Endodermal cell (in vitro differentiated cells): ENCODE results near the gene TENT5C. TPM values are rescaled to one million over a fixed set of nuclear protein-coding genes. Genes with fewer than 3 reads are reported as not detected.

Experiments
- DNase-seq: peaks from one replicate; pipeline ENCODE4 v3.0.0-alpha.2; 2017
- H3K27ac ChIP-seq: 2 replicates; pipeline ENCODE4 v1.5.1; 2013; ENCODE audit warnings: mild to moderate bottlenecking, low read depth, low read length, moderate library complexity
- H3K27me3 ChIP-seq: 2 replicates; pipeline ENCODE4 v1.6.1; 2013; ENCODE audit warnings: mild to moderate bottlenecking, low read length, moderate library complexity; ENCODE audit not compliant: insufficient read depth, control insufficient read depth, poor library complexity, severe bottlenecking
- H3K36me3 ChIP-seq: 2 replicates; pipeline ENCODE4 v1.7.0; 2013; ENCODE audit warnings: mild to moderate bottlenecking, low read length, moderate library complexity; ENCODE audit not compliant: control insufficient read depth, insufficient read depth
- H3K4me1 ChIP-seq: one replicate; pipeline ENCODE4 v1.7.0; 2013; ENCODE audit warnings: low read length; ENCODE audit not compliant: control insufficient read depth, insufficient read depth
- H3K4me3 ChIP-seq: 2 replicates; pipeline ENCODE4 v1.5.1; 2013; ENCODE audit warnings: mild to moderate bottlenecking, low read length, moderate library complexity
- H3K9ac ChIP-seq: 2 replicates; pipeline ENCODE4 v1.6.1; 2013; ENCODE audit warnings: mild to moderate bottlenecking, low read length, moderate library complexity; ENCODE audit not compliant: poor library complexity, severe bottlenecking; ENCODE audit errors: extremely low read depth
- H3K9me3 ChIP-seq: 2 replicates; pipeline ENCODE4 v1.6.1; 2013; ENCODE audit warnings: mild to moderate bottlenecking, low read length, moderate library complexity; ENCODE audit not compliant: control insufficient read depth
- H3K27ac Mint-ChIP-seq: 2 replicates; pipeline ENCODE4 v1.8.0; 2020; ENCODE audit warnings: mixed read lengths
- H3K27me3 Mint-ChIP-seq: 2 replicates; pipeline ENCODE4 v1.8.0; 2021; ENCODE audit warnings: mild to moderate bottlenecking, mixed read lengths; ENCODE audit not compliant: insufficient read depth
- H3K36me3 Mint-ChIP-seq: 2 replicates; pipeline ENCODE4 v1.8.0; 2020; ENCODE audit warnings: low read depth, mixed read lengths
- H3K4me1 Mint-ChIP-seq: 2 replicates; pipeline ENCODE4 v1.8.0; 2020; ENCODE audit warnings: mixed read lengths
- H3K4me3 Mint-ChIP-seq: 2 replicates; pipeline ENCODE4 v1.8.0; 2020; ENCODE audit warnings: mild to moderate bottlenecking, moderate library complexity, mixed read lengths
- H3K9me3 Mint-ChIP-seq: 2 replicates; pipeline ENCODE4 v1.8.0; 2020; ENCODE audit warnings: mild to moderate bottlenecking, mixed read lengths
- WGBS, 2 experiments: methylation state at CpG; one replicate each; pipeline versions ENCODE4 v1.1.5 to v1.1.7; 2013; ENCODE audit warnings: missing lambda C conversion rate in 2 of 2, mixed read lengths in 1 of 2; ENCODE audit not compliant: insufficient coverage in 1 of 2, insufficient read length in 1 of 2; 5-methylcytosine and 5-hydroxymethylcytosine counted together
- total RNA-seq, 2 donors: library from RNA; stranded (reverse); fragmentation: NEBNext Ultra II Directional in 1 of 2; extraction: Animal tissue kit (Norgen Biotek cat#: 25700) in 1 of 2; gene quantifications; 2 replicates in 1 of 2; 3 replicates in 1 of 2; pipeline ENCODE4 v1.2.1, GENCODE V29; 2021
- TF ChIP-seq, protein P1 (sequence below): fragments of 200-600 bp; sonication (generic); conservative IDR thresholded peaks from 2 replicates; pipeline ENCODE4 v1.5.0; 2021; ENCODE audit warnings: antibody characterized with exemption, mild to moderate bottlenecking

The TENT5C gene
- total RNA-seq, 2 donors from 2014 or later, result 1.0 to 1.4 TPM

- H3K27ac ChIP-seq, result no peak overlapping the region
- WGBS, 2 experiments, result 2% methylated on average over 18 to 29 of the region's 29 CpGs
- no peaks in the 10 kb centered on the region for H3K9me3 Mint-ChIP-seq
Measured at GRCh38 chr1:117605164-117605773, 579 bp upstream of the TENT5C start.

DNA sequence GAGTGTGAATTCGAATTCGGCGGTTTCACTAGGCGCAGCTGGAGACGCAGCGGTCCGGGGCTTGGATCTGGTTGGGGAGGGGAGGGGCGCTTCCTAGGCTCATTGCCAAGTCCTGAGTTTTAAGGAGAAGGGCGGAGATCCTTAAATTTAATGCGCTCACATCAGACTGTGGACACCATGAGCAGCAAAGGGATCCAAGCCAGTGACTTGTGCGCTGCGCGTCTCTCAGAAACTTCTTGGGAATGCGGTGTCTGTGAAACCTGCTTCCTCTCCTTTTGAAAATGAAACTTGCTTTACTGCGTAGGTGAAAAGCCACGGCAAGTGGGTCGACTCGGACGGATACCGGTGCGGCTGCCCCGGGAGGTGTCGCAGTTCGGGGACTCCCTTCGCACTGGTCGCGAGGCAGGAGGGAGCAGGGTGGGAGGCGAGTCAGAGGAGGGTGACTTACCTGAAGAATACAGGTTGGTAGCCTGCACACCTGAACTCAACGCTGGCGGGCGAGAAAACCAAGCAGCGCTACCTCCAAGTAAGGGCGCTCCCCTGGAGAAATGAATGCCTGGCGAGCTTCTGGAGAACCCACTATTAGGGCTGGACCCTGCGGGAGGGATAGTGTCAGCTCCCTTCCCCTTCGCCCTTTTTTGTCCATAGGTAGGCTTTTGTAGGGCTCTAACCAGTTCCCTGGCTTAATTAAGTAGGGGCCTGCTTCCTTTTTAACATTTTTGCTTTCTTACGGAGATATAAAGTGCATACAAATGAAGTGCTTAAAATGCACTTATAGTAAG is 992 bp downstream of the TENT5C start:
- Mint-ChIP-seq H3K4me3 (peak overlapping the region; percentile 87), H3K9me3 (no peaks in the 10 kb centered on the region), H3K27ac (peak overlapping the region; percentile 49), H3K27me3 (peaks cover 43% of the 10 kb centered on the region), H3K4me1 (peaks cover 19% of the 10 kb centered on the region), H3K36me3 (no peaks in the 10 kb centered on the region)
- Histone ChIP-seq H3K27ac (no peak overlapping the region), H3K9ac (peak overlapping the region; percentile 42), H3K36me3 (no peaks in the 10 kb centered on the region), H3K9me3 (no peaks in the 10 kb centered on the region), H3K4me1 (peaks cover 5% of the 10 kb centered on the region), H3K27me3 (peaks cover 36% of the 10 kb centered on the region), H3K4me3 (peak overlapping the region; percentile 88)
- 3 to 4% methylated on average over 26 to 37 of the region's 37 CpGs for WGBS, 2 experiments
- TF ChIP-seq, protein P1, sequence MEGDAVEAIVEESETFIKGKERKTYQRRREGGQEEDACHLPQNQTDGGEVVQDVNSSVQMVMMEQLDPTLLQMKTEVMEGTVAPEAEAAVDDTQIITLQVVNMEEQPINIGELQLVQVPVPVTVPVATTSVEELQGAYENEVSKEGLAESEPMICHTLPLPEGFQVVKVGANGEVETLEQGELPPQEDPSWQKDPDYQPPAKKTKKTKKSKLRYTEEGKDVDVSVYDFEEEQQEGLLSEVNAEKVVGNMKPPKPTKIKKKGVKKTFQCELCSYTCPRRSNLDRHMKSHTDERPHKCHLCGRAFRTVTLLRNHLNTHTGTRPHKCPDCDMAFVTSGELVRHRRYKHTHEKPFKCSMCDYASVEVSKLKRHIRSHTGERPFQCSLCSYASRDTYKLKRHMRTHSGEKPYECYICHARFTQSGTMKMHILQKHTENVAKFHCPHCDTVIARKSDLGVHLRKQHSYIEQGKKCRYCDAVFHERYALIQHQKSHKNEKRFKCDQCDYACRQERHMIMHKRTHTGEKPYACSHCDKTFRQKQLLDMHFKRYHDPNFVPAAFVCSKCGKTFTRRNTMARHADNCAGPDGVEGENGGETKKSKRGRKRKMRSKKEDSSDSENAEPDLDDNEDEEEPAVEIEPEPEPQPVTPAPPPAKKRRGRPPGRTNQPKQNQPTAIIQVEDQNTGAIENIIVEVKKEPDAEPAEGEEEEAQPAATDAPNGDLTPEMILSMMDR, result no peak
- DNase-seq, result peak; percentile 77

More at GRCh38 chr1:117605164-117605773, 579 bp upstream of the TENT5C start:
- Histone ChIP-seq H3K4me3 (peak overlapping the region; percentile 91), H3K9me3 (no peaks in the 10 kb centered on the region), H3K27me3 (peaks cover 43% of the 10 kb centered on the region), H3K36me3 (no peaks in the 10 kb centered on the region), H3K9ac (peak overlapping the region; percentile 61), H3K4me1 (peaks cover 5% of the 10 kb centered on the region)
- DNase-seq, result no peak
- TF ChIP-seq, protein P1, result no peak
- H3K27ac Mint-ChIP-seq, result peak overlapping the region; percentile 97
- H3K36me3 Mint-ChIP-seq, result no peaks in the 10 kb centered on the region
- H3K4me1 Mint-ChIP-seq, result peaks cover 19% of the 10 kb centered on the region
- peaks cover 48% of the 10 kb centered on the region for H3K27me3 Mint-ChIP-seq
- H3K4me3 Mint-ChIP-seq, result peak overlapping the region; percentile 87

- Histone ChIP-seq H3K9me3 (no peaks in the 10 kb centered on the region), H3K9ac (no peak overlapping the region), H3K4me3 (peak overlapping the region; percentile 88), H3K4me1 (peaks cover 5% of the 10 kb centered on the region), H3K27me3 (peaks cover 36% of the 10 kb centered on the region), H3K36me3 (no peaks in the 10 kb centered on the region), H3K27ac (no peak overlapping the region)
- WGBS, 2 experiments, result 16 to 29% methylated on average over 3 to 6 of the region's 6 CpGs
- peak; percentile 68 for DNase-seq
- Mint-ChIP-seq H3K27me3 (peaks cover 41% of the 10 kb centered on the region), H3K4me1 (peaks cover 20% of the 10 kb centered on the region), H3K36me3 (no peaks in the 10 kb centered on the region), H3K27ac (no peak overlapping the region), H3K9me3 (no peaks in the 10 kb centered on the region), H3K4me3 (peak overlapping the region; percentile 87)
- TF ChIP-seq, protein P1, result no peak
Measured at GRCh38 chr1:117607471-117607870, 1.6 kb downstream of the TENT5C start.
